ENCODE results near the gene PNMA5. TPM values are rescaled to one million over a fixed set of nuclear protein-coding genes. Genes with fewer than 3 reads are reported as not detected.
"Not testable (repeated sequence)": the region's sequence is repeated elsewhere in the genome, so short reads cannot be mapped to it uniquely, and the experiment has no call there.

Gene PNMA5
- total RNA-seq, 1 donor from 2014 or later: not detected

- Mint-ChIP-seq H3K4me3 (peak overlapping the region; percentile 39), H3K27me3 (no peaks in the 10 kb centered on the region), H3K27ac (peak overlapping the region; percentile 51), H3K9me3 (no peaks in the 10 kb centered on the region), H3K36me3 (ENCODE audit: low read depth) (no peaks in the 10 kb centered on the region), H3K4me1 (peaks cover 16% of the 10 kb centered on the region)
- no peak for DNase-seq
- intact Hi-C loops (cut with micrococcal nuclease): no loop called here
These were observed 4.6 kb downstream of the PNMA5 start for GRCh38 chrX:152989292-152989658.

- intact Hi-C loops (cut with micrococcal nuclease): no loop called here
- H3K27ac Mint-ChIP-seq: peak overlapping the region; percentile 62
- H3K27me3 Mint-ChIP-seq: no peaks in the 10 kb centered on the region
- DNase-seq: no peak
- no peaks in the 10 kb centered on the region for H3K9me3 Mint-ChIP-seq
- no peaks in the 10 kb centered on the region for H3K36me3 Mint-ChIP-seq (ENCODE audit: low read depth)
- peak overlapping the region; percentile 41 for H3K4me3 Mint-ChIP-seq
- H3K4me1 Mint-ChIP-seq: peaks cover 16% of the 10 kb centered on the region
These were observed 5.2 kb downstream of the PNMA5 start for GRCh38 chrX:152988536-152989291.

GRCh38 chrX:152987801-152988200, 6.1 kb downstream of the PNMA5 start:
- Mint-ChIP-seq H3K4me3 (no peak overlapping the region), H3K27ac (no peak overlapping the region), H3K9me3 (no peaks in the 10 kb centered on the region), H3K4me1 (peaks cover 16% of the 10 kb centered on the region), H3K27me3 (no peaks in the 10 kb centered on the region), H3K36me3 (ENCODE audit: low read depth) (no peaks in the 10 kb centered on the region)
- DNase-seq: no peak
- intact Hi-C loops (cut with micrococcal nuclease): no loop called here

GRCh38 chrX:152987156-152987555, 6.8 kb downstream of the PNMA5 start:
- H3K27ac Mint-ChIP-seq; intact Hi-C loops (cut with micrococcal nuclease); H3K36me3 Mint-ChIP-seq (ENCODE audit: low read depth); H3K4me3 Mint-ChIP-seq; DNase-seq; H3K27me3 Mint-ChIP-seq; H3K9me3 Mint-ChIP-seq: not testable (repeated sequence)
- H3K4me1 Mint-ChIP-seq: peaks cover 15% of the 10 kb centered on the region

GRCh38 chrX:152985383-152985782, 8.5 kb downstream of the PNMA5 start:
- intact Hi-C loops (cut with micrococcal nuclease); H3K9me3 Mint-ChIP-seq; H3K4me1 Mint-ChIP-seq; H3K36me3 Mint-ChIP-seq (ENCODE audit: low read depth); H3K27me3 Mint-ChIP-seq; DNase-seq; H3K4me3 Mint-ChIP-seq; H3K27ac Mint-ChIP-seq: not testable (repeated sequence)

GRCh38 chrX:152968193-152968592, 25.7 kb downstream of the PNMA5 start:
- no peaks in the 10 kb centered on the region for H3K27me3 Mint-ChIP-seq
- no peak overlapping the region for H3K4me3 Mint-ChIP-seq
- no peak overlapping the region for H3K27ac Mint-ChIP-seq
- DNase-seq: no peak
- H3K36me3 Mint-ChIP-seq (ENCODE audit: low read depth): peaks cover 1% of the 10 kb centered on the region
- intact Hi-C loops (cut with micrococcal nuclease): no loop called here
- no peaks in the 10 kb centered on the region for H3K9me3 Mint-ChIP-seq
- H3K4me1 Mint-ChIP-seq: no peaks in the 10 kb centered on the region

GRCh38 chrX:152960115-152960514, 33.8 kb downstream of the PNMA5 start:
- DNase-seq: no peak
- intact Hi-C loops (cut with micrococcal nuclease): no loop called here
- H3K9me3 Mint-ChIP-seq: no peaks in the 10 kb centered on the region
- H3K27ac Mint-ChIP-seq: no peak overlapping the region
- H3K4me1 Mint-ChIP-seq: peaks cover 7% of the 10 kb centered on the region
- H3K27me3 Mint-ChIP-seq: peaks cover 2% of the 10 kb centered on the region
- no peak overlapping the region for H3K4me3 Mint-ChIP-seq
- H3K36me3 Mint-ChIP-seq (ENCODE audit: low read depth): peaks cover 2% of the 10 kb centered on the region

- H3K4me3 Mint-ChIP-seq: no peak overlapping the region
- peaks cover 2% of the 10 kb centered on the region for H3K27me3 Mint-ChIP-seq
- H3K4me1 Mint-ChIP-seq: peaks cover 7% of the 10 kb centered on the region
- no peaks in the 10 kb centered on the region for H3K9me3 Mint-ChIP-seq
- intact Hi-C loops (cut with micrococcal nuclease): loop anchor here (1.0 to 10.0 kb wide), 6 partner anchors 17 to 965 kb away; partner anchors contain the start of genes ARHGAP4 and HAUS7
- H3K27ac Mint-ChIP-seq: no peak overlapping the region
- H3K36me3 Mint-ChIP-seq (ENCODE audit: low read depth): peaks cover 2% of the 10 kb centered on the region
- no peak for DNase-seq
These were observed 34.3 kb downstream of the PNMA5 start for GRCh38 chrX:152959626-152960025.

GRCh38 chrX:152958524-152959465, 35.1 kb downstream of the PNMA5 start:
- intact Hi-C loops (cut with micrococcal nuclease): loop anchor here (1.0 to 10.0 kb wide), 6 partner anchors 16 to 966 kb away; partner anchors contain the start of genes ARHGAP4 and HAUS7
- peaks cover 2% of the 10 kb centered on the region for H3K36me3 Mint-ChIP-seq (ENCODE audit: low read depth)
- peak overlapping the region; percentile 91 for H3K27ac Mint-ChIP-seq
- peaks cover 2% of the 10 kb centered on the region for H3K27me3 Mint-ChIP-seq
- H3K4me3 Mint-ChIP-seq: peak overlapping the region; percentile 72
- peak; percentile 96 for DNase-seq
- H3K4me1 Mint-ChIP-seq: peaks cover 7% of the 10 kb centered on the region
- no peaks in the 10 kb centered on the region for H3K9me3 Mint-ChIP-seq

GRCh38 chrX:152958047-152958446, 35.9 kb downstream of the PNMA5 start:
- Mint-ChIP-seq H3K36me3 (ENCODE audit: low read depth) (peaks cover 2% of the 10 kb centered on the region), H3K27ac (peak overlapping the region; percentile 91), H3K4me3 (peak overlapping the region; percentile 72), H3K27me3 (peaks cover 2% of the 10 kb centered on the region), H3K4me1 (peaks cover 7% of the 10 kb centered on the region), H3K9me3 (no peaks in the 10 kb centered on the region)
- DNase-seq: no peak
- intact Hi-C loops (cut with micrococcal nuclease): loop anchor here (2.0 to 10.0 kb wide), 2 partner anchors 15 to 967 kb away; partner anchors contain the start of gene ARHGAP4

GRCh38 chrX:152950786-152951185, 43.1 kb downstream of the PNMA5 start:
- Mint-ChIP-seq H3K4me3 (no peak overlapping the region), H3K27ac (no peak overlapping the region), H3K27me3 (no peaks in the 10 kb centered on the region), H3K4me1 (no peaks in the 10 kb centered on the region), H3K9me3 (no peaks in the 10 kb centered on the region), H3K36me3 (ENCODE audit: low read depth) (peaks cover 1% of the 10 kb centered on the region)
- intact Hi-C loops (cut with micrococcal nuclease): loop anchor here (10.0 kb wide), 1 partner anchor 974 kb away; the partner anchor contains the start of gene ARHGAP4
- no peak for DNase-seq

GRCh38 chrX:152949114-152949513, 44.8 kb downstream of the PNMA5 start:
- H3K9me3 Mint-ChIP-seq: no peaks in the 10 kb centered on the region
- H3K4me3 Mint-ChIP-seq: no peak overlapping the region
- intact Hi-C loops (cut with micrococcal nuclease): no loop called here
- peaks cover 1% of the 10 kb centered on the region for H3K36me3 Mint-ChIP-seq (ENCODE audit: low read depth)
- H3K4me1 Mint-ChIP-seq: no peaks in the 10 kb centered on the region
- DNase-seq: no peak
- H3K27ac Mint-ChIP-seq: no peak overlapping the region
- no peaks in the 10 kb centered on the region for H3K27me3 Mint-ChIP-seq

- Mint-ChIP-seq H3K4me3 (no peak overlapping the region), H3K27ac (no peak overlapping the region), H3K27me3 (no peaks in the 10 kb centered on the region), H3K9me3 (no peaks in the 10 kb centered on the region), H3K36me3 (ENCODE audit: low read depth) (peaks cover 1% of the 10 kb centered on the region), H3K4me1 (peaks cover 2% of the 10 kb centered on the region)
- intact Hi-C loops (cut with micrococcal nuclease): no loop called here
- DNase-seq: no peak
These were observed 47.2 kb downstream of the PNMA5 start for GRCh38 chrX:152946681-152947080.
